Activated CD4-positive, alpha-beta T cell treated with anti-CD3 and anti-CD28 coated beads, Interleukin-2, amount 50 U/mL, for 1 hour (primary cell): ENCODE results near the gene MRPL58.
"Not testable (repeated sequence)": the region's sequence is repeated elsewhere in the genome, so short reads cannot be mapped to it uniquely, and the experiment has no call there.

Source experiments
- DNase-seq: peaks from one replicate; pipeline ENCODE4 v3.0.0-alpha.2; 2020

Gene MRPL58

DNA sequence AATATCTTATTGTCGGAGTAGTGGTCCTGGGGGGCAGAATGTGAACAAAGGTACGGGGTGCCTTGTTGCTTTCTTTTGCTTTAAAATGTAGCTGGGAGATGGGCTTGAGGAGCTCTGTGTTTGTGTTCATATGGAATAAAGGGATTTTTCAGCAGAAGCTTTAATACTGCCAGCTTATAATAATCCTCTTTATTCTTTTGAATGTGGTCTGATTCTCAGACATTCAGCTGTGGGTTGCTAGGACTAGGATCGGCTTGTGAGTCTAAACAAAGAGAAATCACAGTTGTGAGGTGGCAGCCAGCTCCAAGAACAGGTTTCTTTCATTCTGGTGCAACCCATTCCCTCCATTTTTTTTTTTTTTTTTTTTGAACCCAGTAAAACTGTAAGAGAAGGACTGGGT is 7.2 kb downstream of the MRPL58 start:
- DNase-seq, result no peak

- no peak for DNase-seq
Observed at GRCh38 chr17:75020331-75021110, 8.1 kb downstream of the MRPL58 start.

DNA sequence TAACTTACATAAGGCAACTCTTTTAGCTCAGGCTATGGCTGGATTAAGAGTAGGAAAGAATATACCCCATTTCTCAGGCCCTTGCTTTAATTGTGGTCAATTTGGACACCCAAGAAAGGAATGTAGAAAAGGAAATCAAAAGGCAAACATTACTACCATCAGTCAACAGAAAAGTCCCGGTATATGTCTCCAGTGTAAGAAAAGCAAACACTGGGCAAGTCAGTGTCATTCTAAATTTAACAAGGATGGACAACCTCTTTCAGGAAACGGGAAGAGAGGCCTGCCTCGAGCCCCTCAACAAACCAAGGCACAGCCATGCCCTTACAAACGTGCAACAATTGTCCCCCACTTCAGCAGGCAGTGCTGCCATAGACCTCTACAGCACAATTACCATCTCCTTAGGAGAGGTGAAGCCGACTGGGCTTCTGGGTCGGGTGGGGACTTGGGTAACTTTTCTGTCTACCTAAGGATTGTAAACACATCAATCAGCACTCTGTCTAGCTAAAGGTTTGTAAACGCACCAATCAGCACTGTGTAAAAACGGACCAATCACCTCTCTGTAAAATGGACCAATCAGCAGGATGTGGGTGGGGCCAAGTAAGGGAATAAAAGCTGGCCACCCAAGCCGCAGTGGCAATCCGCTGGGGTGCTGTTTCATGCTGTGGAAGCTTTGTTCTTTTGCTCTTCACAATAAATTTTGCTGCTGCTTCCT is 12.4 kb downstream of the MRPL58 start:
- DNase-seq, result no peak

- not testable (repeated sequence) for DNase-seq
Observed at GRCh38 chr17:75025398-75025734, 12.9 kb downstream of the MRPL58 start.

- DNase-seq, result not testable (repeated sequence)
Observed at GRCh38 chr17:75026650-75027049, 14.2 kb downstream of the MRPL58 start.

- DNase-seq, result no peak
Observed at GRCh38 chr17:75030161-75030560, 17.7 kb downstream of the MRPL58 start.

DNA sequence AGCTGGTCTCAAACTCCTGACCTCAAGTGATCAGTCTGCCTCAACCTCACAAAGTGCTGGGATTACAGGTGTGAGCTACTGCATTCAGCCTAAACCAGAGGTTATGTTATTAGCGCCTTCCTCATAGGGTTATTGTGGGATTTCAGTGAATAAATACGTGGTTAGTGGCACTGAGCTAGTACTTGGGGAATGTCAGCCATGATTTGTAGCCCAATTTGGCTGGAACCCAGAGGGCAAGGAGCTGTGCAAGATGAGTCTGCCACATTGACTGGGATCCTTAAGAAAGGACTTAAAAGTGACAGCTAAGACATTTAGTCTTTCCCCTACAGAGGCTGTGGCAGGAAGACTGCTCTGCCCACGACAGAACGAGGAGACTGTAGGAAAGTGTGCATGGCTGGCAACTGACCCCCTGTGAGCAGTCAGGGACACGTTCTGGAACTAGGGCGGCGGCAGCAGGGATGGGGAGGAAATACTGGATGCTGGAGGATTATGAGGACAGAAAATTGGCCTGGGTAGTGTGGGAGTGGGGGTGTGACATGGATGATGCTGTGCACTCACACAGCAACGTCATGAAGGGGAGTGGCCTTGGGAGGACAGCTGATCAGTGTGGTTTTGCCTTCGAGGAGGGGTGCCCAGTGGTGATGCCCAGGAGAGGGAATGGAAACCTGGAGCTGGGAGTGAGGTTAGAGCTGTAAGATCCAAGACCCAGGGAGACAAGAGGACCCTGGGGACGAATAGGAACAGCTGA is 19.7 kb downstream of the MRPL58 start:
- peak; percentile 55 for DNase-seq

DNA sequence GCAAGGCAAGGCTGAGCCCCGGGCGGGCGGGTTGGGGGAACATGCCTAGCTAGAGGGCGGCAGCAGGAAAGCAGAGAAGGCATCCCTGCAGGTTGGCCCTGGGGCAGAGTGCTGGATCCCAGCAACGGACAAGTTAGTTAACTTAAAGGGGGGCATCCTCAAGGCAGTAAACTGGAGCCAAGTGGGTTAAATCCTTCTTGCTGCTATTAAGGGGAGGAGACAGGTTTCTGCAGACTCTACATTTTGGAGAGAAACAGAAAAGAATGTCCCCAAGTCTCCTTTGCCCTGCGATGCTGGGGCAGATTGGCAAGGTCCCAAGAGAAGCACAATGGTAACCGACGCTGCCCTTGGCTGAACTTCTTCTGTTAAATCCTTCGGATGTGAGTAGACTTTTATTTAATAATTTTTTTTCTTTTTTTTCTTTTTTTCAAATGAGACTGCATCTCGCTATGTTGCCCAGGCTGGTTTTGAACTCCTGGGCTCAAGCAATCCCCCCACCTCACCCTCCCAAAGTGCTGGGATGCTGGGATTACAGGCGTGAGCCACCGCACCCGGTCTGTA is 20.3 kb downstream of the MRPL58 start:
- DNase-seq, result no peak

- DNase-seq, result peak; percentile 86
Observed at GRCh38 chr17:75033346-75034235, 21.1 kb downstream of the MRPL58 start.

DNA sequence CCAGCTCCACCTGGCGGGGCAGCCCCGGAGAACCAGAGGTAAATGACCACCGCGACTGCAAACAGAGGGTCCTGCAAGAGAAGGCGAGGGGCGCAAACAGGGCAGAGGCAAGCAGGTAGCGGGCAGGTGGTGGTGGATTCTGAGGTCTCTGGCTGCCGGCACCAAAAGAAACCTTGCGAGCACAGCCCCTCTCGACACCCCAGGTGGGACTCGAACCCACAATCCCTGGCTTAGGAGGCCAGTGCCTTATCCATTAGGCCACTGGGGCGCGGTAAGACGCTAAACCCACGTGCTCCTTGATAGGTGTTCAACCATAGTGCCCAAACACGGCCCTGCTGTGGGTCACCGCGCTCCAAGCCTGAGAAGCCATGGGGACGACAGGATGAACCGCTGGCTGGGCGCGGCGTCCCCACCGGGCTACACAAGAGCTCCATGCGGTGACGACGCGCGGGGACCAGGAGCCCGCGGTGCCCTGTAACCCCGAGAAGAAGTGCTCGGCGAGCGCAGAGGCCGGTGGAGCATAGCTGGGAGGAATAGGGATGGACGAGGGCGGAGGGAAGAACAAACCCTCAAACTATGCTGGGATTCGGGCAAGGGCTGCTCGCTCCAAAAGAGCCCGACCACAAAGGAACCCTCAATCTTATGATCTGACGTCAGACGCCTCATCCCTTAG is 21.9 kb downstream of the MRPL58 start:
- DNase-seq, result peak; percentile 80

DNA sequence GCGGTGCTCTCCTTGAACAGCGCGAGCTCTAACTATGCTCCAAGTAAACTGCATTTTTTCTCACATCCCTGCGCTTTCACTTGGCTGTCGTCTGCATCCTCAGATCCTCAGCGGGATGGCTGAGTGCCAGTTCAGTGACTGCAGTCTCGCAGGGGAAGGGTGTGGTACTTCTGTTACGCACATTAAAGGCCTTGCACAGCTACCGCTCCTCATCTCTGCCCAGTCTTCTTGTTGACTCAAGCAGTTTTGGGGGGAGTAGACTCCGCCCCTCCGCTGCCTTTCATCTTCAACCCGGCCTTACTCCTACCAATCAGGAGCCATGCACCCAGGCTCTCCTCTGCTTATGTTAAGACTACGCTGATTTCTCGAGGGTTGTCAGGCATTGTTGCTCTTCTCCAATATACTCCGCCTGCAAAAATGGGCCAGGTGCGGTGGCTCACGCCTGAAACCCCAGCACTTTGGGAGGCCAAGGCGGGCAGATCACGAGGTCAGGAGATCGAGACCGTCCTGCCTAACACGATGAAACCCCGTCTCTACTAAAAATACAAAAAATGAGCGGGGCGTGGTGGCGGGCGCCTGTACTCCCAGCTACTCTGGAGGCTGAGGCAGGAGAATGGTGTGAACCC is 24.3 kb downstream of the MRPL58 start:
- peak; percentile 93 for DNase-seq

DNA sequence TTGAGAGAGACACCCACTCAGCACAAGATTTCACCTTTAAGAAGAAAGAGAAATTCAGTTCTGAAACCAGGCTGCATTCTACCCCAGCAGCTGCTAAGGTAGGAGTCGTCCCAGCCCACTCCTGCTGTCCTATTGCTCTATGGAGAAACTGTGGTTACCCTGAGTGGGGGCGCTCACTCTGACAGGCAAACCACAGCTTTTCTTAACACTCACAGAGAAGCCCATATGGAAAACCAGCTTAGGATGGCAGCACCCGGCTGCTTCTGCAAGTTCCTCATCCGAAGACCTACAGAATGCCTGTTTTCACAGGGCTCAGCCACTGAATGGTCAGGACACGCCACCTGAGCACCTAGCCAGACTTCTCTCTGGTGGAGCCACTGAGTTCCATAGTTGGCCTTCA is 26.8 kb downstream of the MRPL58 start:
- DNase-seq, result no peak

DNA sequence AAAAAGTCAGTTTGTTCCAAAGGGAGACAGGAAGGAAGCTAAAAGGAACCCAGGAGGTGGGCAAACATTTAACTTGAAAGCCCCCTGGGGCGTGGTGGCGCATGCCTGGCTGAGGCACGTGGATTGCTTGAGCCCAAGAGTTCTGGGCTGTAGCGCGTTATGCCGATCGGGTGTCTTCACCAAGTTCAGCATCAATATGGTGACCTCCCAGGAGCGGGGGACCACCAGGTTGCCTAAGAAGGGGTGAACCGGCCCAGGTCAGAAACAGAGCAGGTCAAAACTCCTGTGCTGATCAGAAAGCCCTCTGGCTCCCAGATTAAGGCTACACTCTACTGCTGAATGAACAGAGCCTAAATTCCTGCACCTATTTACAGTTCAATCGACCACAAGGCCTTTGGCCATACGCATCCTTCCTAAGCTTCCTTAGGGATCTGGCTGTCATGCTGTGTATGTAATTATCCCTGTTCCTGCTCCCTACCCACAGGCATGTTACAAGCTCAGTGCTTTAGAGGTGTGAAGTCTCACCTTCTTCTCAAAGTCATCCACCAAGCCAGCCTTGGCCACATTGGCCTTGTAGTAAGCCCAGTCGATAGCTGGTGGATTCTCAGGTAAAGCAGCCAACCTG is 29.3 kb downstream of the MRPL58 start:
- DNase-seq, result no peak

GRCh38 chr17:75043789-75044188 is 31.3 kb downstream of the MRPL58 start:
- not testable (repeated sequence) for DNase-seq

DNA sequence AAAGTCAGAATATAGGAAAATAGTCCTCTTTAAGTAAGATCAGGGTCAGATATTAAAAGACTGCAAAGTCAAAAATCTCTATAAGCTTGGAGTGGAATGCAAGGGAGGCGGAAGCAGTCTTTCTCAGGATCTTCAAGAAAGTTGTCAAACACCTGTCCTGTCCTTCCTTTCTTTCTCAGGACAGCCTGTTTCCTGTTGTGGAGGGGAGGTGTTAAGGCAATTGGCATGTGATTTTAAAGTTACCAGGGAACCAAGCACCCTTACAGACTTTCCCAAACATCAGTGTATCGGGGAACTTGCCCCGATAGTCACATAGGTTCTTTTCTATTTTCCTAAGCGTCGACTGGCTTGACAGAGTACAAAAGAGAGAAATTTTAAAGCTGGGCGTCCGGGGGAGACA is 32.2 kb downstream of the MRPL58 start:
- DNase-seq, result no peak

DNA sequence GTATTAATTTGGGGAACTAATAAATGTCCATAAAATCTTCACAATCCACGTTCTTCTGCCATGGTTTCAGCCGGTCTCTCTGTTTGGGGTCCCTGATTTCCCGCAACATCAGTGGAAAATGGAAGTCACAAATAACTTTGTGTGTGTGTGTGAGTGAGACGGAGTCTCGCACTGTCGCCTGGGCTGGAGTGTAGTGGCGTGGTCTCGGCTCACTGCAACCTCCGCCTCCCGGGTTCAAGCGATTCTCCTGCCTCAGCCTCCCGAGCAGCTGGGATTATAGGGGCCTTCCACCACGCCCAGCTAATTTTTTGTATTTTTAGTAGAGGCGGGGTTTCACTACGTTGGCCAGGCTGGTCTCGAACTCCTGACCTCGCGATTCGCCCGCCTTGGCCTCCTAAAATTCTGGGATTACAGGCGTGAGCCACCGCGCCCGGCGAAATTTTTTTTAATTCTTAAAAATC is 33.5 kb downstream of the MRPL58 start:
- not testable (repeated sequence) for DNase-seq

GRCh38 chr17:75046407-75047289 is 34.2 kb downstream of the MRPL58 start, which contains the start of the genes ATP5PD and KCTD2:
ATP5PD (minus strand) TSS chr17:75046969; CDS start chr17:75042650, 4,319 bp downstream.
KCTD2 (plus strand) TSS chr17:75047225; CDS start chr17:75047251, 26 bp downstream.
- DNase-seq, result peak; percentile 90

DNA sequence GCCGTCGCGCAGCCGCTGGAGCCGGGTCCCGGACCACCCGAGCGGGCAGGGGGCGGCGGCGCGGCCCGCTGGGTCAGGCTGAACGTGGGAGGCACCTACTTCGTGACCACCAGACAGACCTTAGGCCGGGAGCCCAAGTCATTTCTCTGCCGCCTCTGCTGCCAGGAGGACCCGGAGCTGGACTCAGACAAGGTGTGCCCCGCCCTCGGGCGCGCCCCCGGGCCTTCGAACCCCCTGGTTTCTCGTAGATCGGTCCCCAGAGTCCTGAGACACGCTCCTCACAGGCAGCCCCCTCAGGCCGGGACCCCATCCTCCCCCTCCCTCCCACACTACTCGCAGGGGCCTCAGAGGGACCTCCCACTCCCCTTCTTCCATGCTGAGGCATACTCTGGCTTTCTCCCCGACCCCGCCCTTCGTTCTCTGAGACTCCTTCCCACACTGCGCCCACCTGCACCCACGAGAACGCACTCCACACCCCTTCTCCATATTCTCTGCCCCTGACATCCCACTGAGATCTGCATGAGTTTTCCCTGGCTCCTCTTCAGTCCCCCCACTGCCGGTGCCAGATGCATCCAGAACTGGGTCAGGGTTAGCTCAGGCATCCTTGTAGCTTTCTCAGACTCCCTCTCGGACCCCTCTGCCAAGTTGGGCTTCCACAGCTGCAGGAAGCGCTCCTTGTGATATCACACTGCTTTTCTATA is 35.1 kb downstream of the MRPL58 start:
- DNase-seq, result peak; percentile 19
